Kidney (tissue), 14 donors: ENCODE measurements around the gene PTGIS. TPM values are rescaled to one million over a fixed set of nuclear protein-coding genes. Genes with fewer than 3 reads are reported as not detected.

ENCODE experiments used
- DNase-seq, 5 donors: peaks; one replicate each; pipeline ENCODE4 v3.0.0-alpha.2; 2013 to 2020
- FAIRE-seq: peaks from 2 replicates; lab custom pipeline; 2012; peaks lifted over from hg19 to GRCh38; lab: Jason Lieb, UNC
- H3K27ac ChIP-seq, 2 donors: one replicate each; pipeline ENCODE4 v1.7.0; 2013; ENCODE audit warnings: low read depth in 2 of 2, low read length in 2 of 2, inconsistent platforms in 1 of 2
- H3K27me3 ChIP-seq: one replicate; pipeline ENCODE4 v1.7.1; 2013; ENCODE audit warnings: low read length, inconsistent platforms; ENCODE audit not compliant: control insufficient read depth, insufficient read depth
- H3K36me3 ChIP-seq, 3 donors: one replicate each; pipeline versions ENCODE4 v1.7.0 to v1.7.1; 2013; ENCODE audit warnings: low read length in 3 of 3, control low read depth in 1 of 3, inconsistent platforms in 1 of 3; ENCODE audit not compliant: insufficient read depth in 3 of 3, control insufficient read depth in 2 of 3
- H3K4me1 ChIP-seq, 3 donors: one replicate each; pipeline versions ENCODE4 v1.7.0 to v1.7.1; 2013; ENCODE audit warnings: low read length in 3 of 3, inconsistent platforms in 1 of 3, low read depth in 1 of 3; ENCODE audit not compliant: control insufficient read depth in 2 of 3, insufficient read depth in 2 of 3
- H3K4me3 ChIP-seq, 3 donors: one replicate each; pipeline versions ENCODE4 v1.7.0 to v1.8.1; 2013; ENCODE audit warnings: low read length in 3 of 3, control low read depth in 1 of 3, inconsistent platforms in 1 of 3
- H3K9ac ChIP-seq, 3 donors: one replicate each; pipeline versions ENCODE4 v1.7.0 to v1.7.1; 2013; ENCODE audit warnings: low read length in 3 of 3, control low read depth in 1 of 3, inconsistent platforms in 1 of 3
- H3K9me3 ChIP-seq, 3 donors: one replicate each; pipeline versions ENCODE4 v1.7.0 to v1.7.1; 2013; ENCODE audit warnings: low read length in 3 of 3, control low read depth in 1 of 3, inconsistent platforms in 1 of 3; ENCODE audit not compliant: control insufficient read depth in 2 of 3, insufficient read depth in 1 of 3
- CTCF ChIP-seq: IDR thresholded peaks from 3 replicates; pipeline ENCODE4 v1.5.1; 2012; ENCODE audit warnings: mild to moderate bottlenecking, moderate library complexity, borderline replicate concordance; ENCODE audit not compliant: insufficient read depth; ENCODE audit errors: extremely low read depth
- intact Hi-C: fragments of 100-400 bp; cut with DNase I; formaldehyde crosslinking; loops from one replicate; pipeline ENCODE4 v1.11.1; 2022
- polyA plus RNA-seq: library from polyadenylated mRNA; stranded (reverse); fragments of 350-450 nt; fragmentation: Illumina TruSeq; extraction: RNeasy Lipid Tissue Mini Kit (QIAGEN cat#74804); gene quantifications from one replicate; pipeline ENCODE4 v1.2.3, GENCODE V29; 2014; ENCODE audit warnings: low read depth, low replicate concordance; ENCODE audit not compliant: insufficient read depth
- total RNA-seq: library from RNA; stranded (reverse); fragmentation: NEBNext Ultra II Directional; extraction: Animal tissue kit (Norgen Biotek cat#: 25700); gene quantifications from one replicate; pipeline ENCODE4 v1.2.1, GENCODE V29; 2021
- donor health status: control.
- donor health status: control.
- donor health status: control.
- donor health status: control.
- donor health status: control.
- donor health status: DM: yes; HTN: yes; CAD: no.
- donor health status: Normal renal cell carcinoma (clear cell type).

The PTGIS gene
- total and polyA plus RNA-seq, 2 donors from 2014 or later = 3.1 to 24.1 TPM

DNA sequence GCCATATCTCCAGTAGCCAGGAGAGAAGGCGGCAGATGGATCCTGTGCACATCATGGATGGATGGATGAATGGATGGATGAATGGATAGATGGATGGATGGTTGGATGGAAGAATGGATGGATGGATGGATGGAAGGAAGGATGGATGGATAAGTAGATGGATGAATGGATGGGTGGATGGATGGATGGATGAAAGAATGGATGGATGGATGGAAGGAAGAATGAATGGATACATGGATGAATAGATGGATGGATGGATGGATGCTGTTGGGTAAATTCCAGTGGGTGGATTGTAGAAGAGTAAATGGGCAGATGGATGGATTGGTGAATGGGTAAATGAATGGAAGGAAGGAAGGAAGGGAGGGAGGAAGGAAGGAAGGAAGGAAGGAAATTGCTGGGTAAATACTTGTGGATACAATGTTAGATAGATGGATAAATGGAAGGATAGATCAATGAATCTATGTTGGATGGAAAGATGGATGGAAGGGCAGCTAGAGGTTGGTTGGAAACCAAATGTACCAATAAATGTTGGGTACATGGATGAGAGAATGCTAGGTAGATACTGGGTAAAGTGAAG is 19.5 kb downstream of the PTGIS start:
- Histone ChIP-seq H3K4me3 (no peak overlapping the region), H3K9ac (no peak overlapping the region), H3K27me3 (no peaks in the 10 kb centered on the region), H3K4me1 (peaks cover 0 to 18% (median 0%) of the 10 kb centered on the region in 3 donors), H3K36me3 (peaks cover 0 to 3% (median 0%) of the 10 kb centered on the region in 3 donors), H3K27ac (no peak overlapping the region), H3K9me3 (peaks cover 0 to 3% (median 0%) of the 10 kb centered on the region in 3 donors)
- FAIRE-seq = no peak
- no peak for TF ChIP-seq CTCF
- no peak for DNase-seq
- intact Hi-C loops = no loop called here

DNA sequence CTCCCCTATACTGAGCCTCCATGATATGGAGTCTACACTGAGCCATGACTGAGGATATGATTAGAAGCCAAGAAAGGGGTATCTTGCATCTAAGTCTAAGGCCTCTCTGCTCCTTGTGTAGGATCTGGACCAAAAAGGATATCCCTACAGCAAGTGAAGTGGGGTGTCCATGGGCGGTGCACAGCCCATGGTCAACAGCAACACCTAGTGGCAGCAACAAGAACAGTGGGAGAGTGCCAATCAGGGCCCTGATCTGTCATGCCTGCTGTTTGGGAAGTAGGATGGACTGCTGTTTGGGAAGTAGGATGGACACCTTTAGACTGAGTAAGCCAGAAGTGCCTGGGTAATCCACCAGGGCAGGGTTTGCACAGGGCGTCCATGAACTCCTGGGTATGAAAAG is 22.4 kb downstream of the PTGIS start:
- H3K27ac ChIP-seq = no peak overlapping the region
- peaks cover 0 to 3% (median 0%) of the 10 kb centered on the region in 3 donors for H3K9me3 ChIP-seq
- H3K4me3 ChIP-seq = no peak overlapping the region
- H3K4me1 ChIP-seq = no peaks in the 10 kb centered on the region
- no peaks in the 10 kb centered on the region for H3K27me3 ChIP-seq
- DNase-seq (no peak), FAIRE-seq (no peak)
- no peak overlapping the region for H3K9ac ChIP-seq
- intact Hi-C loops = no loop called here
- TF ChIP-seq CTCF = no peak
- H3K36me3 ChIP-seq = peaks cover 0 to 3% (median 0%) of the 10 kb centered on the region in 3 donors

DNA sequence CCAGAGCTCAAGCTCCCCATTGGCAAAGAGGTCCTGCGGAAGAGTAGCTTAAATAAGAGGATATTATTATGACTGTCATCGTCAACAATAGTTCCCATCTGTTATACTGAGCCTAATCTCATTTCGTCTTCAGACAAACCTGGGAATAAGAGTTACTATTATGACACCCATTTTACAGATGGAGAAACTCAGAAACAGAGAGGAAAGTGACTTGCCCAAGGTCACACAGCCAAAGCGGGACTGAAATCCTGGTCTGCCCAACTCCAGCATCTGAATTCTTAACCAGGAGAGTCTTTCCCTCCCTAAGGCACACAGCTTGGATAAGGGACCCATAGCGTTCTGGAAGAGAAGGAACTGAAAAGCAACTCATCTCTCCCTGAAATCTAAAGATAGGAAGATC is 23.4 kb downstream of the PTGIS start:
- Histone ChIP-seq H3K4me1 (no peaks in the 10 kb centered on the region), H3K27me3 (no peaks in the 10 kb centered on the region), H3K27ac (no peak overlapping the region), H3K9me3 (peaks cover 0 to 3% (median 0%) of the 10 kb centered on the region in 3 donors), H3K9ac (no peak overlapping the region), H3K4me3 (no peak overlapping the region), H3K36me3 (peaks cover 0 to 3% (median 0%) of the 10 kb centered on the region in 3 donors)
- no peak for DNase-seq
- FAIRE-seq = no peak
- no peak for TF ChIP-seq CTCF
- intact Hi-C loops = loop anchor here (5.0 kb wide), 1 partner anchor 63 kb away; no protein-coding TSS in a partner anchor
